ENCODE measurements around the gene SMARCA4. TPM values are rescaled to one million over a fixed set of nuclear protein-coding genes. Genes with fewer than 3 reads are reported as not detected.
A peak's percentile ranks its signal among the peaks of the same experiment; 100 is the strongest.

SMARCA4 gene
- 10 to 100 TPM; 22.5 to 51.0 (median 34.4) TPM for total RNA-seq
- polyA plus RNA-seq = 10 to 100 TPM; 35.4 to 73.9 (median 39.1) TPM

DNA sequence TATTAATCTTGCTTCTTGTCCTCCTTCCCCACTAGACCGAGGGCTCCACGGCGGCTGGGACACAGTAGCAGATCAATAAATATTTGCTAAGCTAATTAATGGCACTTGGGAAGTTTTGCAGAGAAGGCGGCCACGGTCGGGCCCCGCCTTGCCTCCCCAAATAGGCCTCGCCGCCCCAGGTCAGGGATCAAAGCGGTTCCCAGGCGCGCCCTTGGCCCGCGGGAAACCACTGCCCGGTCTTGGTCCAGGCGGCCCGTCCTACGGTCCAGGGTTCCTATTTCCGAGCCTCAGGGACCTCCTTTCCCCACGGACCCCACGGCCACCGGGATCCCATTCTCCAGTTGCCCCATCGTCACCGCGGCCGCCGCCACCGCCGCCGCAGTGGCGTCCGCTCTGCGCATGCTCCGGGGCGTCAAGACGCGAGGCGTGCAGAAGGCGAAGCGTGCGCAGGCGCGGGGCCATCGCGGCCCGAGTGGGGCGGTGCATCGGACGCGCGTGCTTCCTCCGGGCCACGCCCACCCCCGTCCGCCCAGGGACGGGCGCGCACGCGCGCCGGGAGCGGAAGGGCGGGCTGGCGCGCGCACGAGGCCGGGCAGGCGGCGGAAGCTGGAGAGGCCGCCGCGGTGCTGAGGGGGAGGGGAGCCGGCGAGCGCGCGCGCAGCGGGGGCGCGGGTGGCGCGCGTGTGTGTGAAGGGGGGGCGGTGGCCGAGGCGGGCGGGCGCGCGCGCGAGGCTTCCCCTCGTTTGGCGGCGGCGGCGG lies at the start of gene SMARCA4:
Gene SMARCA4 (plus strand): TSS at position 717 of the 759 bp plus-strand sequence. CDS start 23,122 bp downstream, outside the sequence.
- Histone ChIP-seq H3K36me3 (no peaks in the 10 kb centered on the region), H3K27me3 (no peaks in the 10 kb centered on the region), H3K27ac (peak within 1 kb of the TSS; percentile 92 to 94 (median 94)), H3K4me1 (peaks cover 0 to 34% (median 19%) of the 10 kb centered on the region in 4 donors), H3K4me3 (peak within 1 kb of the TSS; percentile 76 to 96 (median 80)), H3K9me3 (no peaks in the 10 kb centered on the region)
- intact Hi-C loops (cut with DNase I) = no loop called here
- 0% methylated on average over 100 of the region's 100 CpGs for WGBS, 2 donors
- TF ChIP-seq EP300 (IDR thresholded peaks at IDR 0.05) = no peak
- peak; percentile 96 to 99 (median 98) for TF ChIP-seq POLR2AphosphoS5 (IDR thresholded peaks at IDR 0.05)
- peak; percentile 85 to 94 for TF ChIP-seq POLR2A (IDR thresholded peaks at IDR 0.05)
- DNase-seq = peak; percentile 98

DNA sequence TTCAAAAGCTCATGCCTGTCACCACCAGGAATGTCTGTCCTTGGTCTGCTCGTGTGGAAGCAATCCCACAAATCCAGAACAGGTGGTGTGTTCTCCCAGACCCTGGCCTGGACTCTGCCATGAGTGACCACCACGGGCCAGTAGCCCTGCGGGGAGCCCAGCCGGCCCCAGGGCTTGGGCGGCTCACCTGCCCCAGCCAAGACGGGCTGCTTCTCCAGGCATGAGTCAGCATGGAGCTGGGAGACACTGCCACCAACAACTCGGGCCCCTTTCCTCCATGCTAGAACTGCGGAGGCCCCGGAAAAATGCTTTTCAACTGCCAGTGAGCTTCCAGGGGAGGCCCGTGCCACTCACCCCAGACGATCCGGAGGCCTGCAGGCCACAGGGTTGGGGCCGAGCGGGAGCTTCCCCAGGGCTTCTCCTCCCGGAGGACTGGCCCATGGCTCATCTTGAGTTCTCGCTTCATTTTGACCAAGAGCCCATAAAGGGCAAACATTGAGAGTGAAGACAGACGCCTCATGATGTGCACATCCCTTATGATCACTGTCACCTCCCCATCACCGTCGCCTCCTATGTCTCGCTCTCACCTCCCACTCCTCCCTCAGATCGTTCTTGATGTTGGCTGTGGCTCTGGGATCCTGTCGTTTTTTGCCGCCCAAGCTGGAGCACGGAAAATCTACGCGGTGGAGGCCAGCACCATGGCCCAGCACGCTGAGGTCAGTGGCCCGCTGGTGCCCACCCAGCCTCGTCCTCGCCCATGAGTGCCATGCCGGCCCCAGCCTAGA lies 49.1 kb upstream of the SMARCA4 start:
- WGBS, 2 donors = 94 to 95% methylated on average over 31 of the region's 31 CpGs
- H3K9me3 ChIP-seq = no peaks in the 10 kb centered on the region
- H3K36me3 ChIP-seq = peaks cover 36 to 93% (median 56%) of the 10 kb centered on the region in 4 donors
- intact Hi-C loops (cut with DNase I) = no loop called here
- no peak overlapping the region for H3K27ac ChIP-seq
- H3K4me1 ChIP-seq = no peaks in the 10 kb centered on the region
- TF ChIP-seq EP300 (IDR thresholded peaks at IDR 0.05) (no peak), POLR2A (IDR thresholded peaks at IDR 0.05) (no peak), POLR2AphosphoS5 (IDR thresholded peaks at IDR 0.05) (no peak)
- TF ChIP-seq, protein P1, sequence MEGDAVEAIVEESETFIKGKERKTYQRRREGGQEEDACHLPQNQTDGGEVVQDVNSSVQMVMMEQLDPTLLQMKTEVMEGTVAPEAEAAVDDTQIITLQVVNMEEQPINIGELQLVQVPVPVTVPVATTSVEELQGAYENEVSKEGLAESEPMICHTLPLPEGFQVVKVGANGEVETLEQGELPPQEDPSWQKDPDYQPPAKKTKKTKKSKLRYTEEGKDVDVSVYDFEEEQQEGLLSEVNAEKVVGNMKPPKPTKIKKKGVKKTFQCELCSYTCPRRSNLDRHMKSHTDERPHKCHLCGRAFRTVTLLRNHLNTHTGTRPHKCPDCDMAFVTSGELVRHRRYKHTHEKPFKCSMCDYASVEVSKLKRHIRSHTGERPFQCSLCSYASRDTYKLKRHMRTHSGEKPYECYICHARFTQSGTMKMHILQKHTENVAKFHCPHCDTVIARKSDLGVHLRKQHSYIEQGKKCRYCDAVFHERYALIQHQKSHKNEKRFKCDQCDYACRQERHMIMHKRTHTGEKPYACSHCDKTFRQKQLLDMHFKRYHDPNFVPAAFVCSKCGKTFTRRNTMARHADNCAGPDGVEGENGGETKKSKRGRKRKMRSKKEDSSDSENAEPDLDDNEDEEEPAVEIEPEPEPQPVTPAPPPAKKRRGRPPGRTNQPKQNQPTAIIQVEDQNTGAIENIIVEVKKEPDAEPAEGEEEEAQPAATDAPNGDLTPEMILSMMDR (IDR thresholded peaks at IDR 0.05) = no peak
- no peak for DNase-seq
- no peaks in the 10 kb centered on the region for H3K27me3 ChIP-seq
- no peak overlapping the region for H3K4me3 ChIP-seq

DNA sequence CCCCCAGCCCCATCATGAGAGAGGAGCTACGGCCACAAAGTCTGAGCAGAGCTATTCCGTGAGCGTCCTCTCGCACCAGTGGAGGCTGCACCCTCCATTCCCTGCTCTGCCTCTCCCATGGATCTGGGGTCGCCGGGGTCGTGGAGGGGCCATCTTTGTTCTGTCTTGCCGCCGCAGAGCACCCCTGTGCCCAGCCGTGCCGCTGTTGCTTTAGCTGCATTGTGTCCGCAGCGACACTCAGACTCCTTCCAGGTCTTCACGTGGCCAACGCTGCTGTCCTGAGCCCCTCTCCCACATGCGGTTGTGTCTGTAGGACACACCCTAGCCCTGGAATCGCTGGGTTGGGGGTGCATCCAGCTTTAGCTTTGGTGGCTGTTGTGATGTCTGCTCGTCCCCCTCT lies 48.2 kb upstream of the SMARCA4 start:
- no peak for DNase-seq
- Histone ChIP-seq H3K9me3 (no peaks in the 10 kb centered on the region), H3K27ac (no peak overlapping the region), H3K4me1 (no peaks in the 10 kb centered on the region), H3K27me3 (no peaks in the 10 kb centered on the region), H3K36me3 (peaks cover 36 to 91% (median 56%) of the 10 kb centered on the region in 4 donors), H3K4me3 (no peak overlapping the region)
- 97 to 98% methylated on average over 18 of the region's 18 CpGs for WGBS, 2 donors
- no peak for TF ChIP-seq POLR2A (IDR thresholded peaks at IDR 0.05)
- TF ChIP-seq POLR2AphosphoS5 (IDR thresholded peaks at IDR 0.05) = no peak
- TF ChIP-seq, protein P1 (IDR thresholded peaks at IDR 0.05) = no peak
- intact Hi-C loops (cut with DNase I) = no loop called here

DNA sequence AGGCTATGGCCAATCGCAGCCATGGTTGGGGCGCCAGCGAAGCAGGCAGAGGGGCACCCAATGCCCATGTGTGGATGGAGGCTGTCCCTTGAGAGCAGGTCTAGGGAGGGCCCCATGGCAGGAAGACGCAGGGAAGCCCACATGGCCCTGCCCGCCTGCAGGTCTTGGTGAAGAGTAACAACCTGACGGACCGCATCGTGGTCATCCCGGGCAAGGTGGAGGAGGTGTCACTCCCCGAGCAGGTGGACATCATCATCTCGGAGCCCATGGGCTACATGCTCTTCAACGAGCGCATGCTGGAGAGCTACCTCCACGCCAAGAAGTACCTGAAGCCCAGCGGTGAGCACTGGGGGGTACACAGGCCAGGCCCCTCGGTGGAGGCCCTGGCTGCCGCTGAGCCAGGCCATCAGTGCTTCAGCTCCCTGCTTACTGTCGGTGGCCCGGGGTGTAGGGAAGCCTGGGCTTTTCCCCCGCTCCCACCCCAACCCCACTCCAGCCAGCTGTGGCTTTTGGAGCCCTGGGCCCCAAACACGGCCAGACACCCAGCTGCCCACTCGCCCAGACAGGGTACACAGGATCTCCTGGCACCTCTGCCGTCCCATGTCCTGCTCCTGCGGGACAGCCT lies 47.0 kb upstream of the SMARCA4 start:
- TF ChIP-seq POLR2AphosphoS5 (IDR thresholded peaks at IDR 0.05) (no peak), EP300 (IDR thresholded peaks at IDR 0.05) (no peak), POLR2A (IDR thresholded peaks at IDR 0.05) (no peak)
- TF ChIP-seq, protein P1 (IDR thresholded peaks at IDR 0.05) = no peak
- Histone ChIP-seq H3K27me3 (no peaks in the 10 kb centered on the region), H3K27ac (no peak overlapping the region), H3K36me3 (peaks cover 27 to 90% (median 51%) of the 10 kb centered on the region in 4 donors), H3K9me3 (no peaks in the 10 kb centered on the region), H3K4me3 (no peak overlapping the region), H3K4me1 (no peaks in the 10 kb centered on the region)
- DNase-seq = no peak
- intact Hi-C loops (cut with DNase I) = no loop called here
- 96 to 97% methylated on average over 24 of the region's 24 CpGs for WGBS, 2 donors
